Gastroesophageal sphincter (tissue), 3 donors: Measurements from ENCODE around the gene TAS2R1.

Experiments used
- EP300 ChIP-seq: sonication (generic); formaldehyde crosslinking; IDR thresholded peaks from one replicate; pipeline ENCODE4 v1.6.1; 2017; ENCODE audit warnings: antibody characterized with exemption, mild to moderate bottlenecking
- POLR2A ChIP-seq, 2 donors: fragments of 450-650 bp; IDR thresholded peaks; one replicate each; pipeline ENCODE4 v1.6.1; 2017; ENCODE audit warnings: antibody characterized with exemption in 2 of 2, mild to moderate bottlenecking in 2 of 2, moderate library complexity in 1 of 2
- POLR2AphosphoS5 ChIP-seq: sonication (generic); formaldehyde crosslinking; IDR thresholded peaks from one replicate; pipeline ENCODE4 v1.6.1; 2017; ENCODE audit warnings: antibody characterized with exemption
- TF ChIP-seq, protein P1 (sequence below), 4 experiments: fragments of 200-600 bp in 2 of 4; fragments of 450-650 bp in 2 of 4; sonication (generic) in 1 of 4; IDR thresholded peaks; one replicate each; pipeline ENCODE4 v1.5.1; 2017 to 2019; ENCODE audit warnings: antibody characterized with exemption in 4 of 4, mild to moderate bottlenecking in 2 of 4, moderate library complexity in 2 of 4

DNA sequence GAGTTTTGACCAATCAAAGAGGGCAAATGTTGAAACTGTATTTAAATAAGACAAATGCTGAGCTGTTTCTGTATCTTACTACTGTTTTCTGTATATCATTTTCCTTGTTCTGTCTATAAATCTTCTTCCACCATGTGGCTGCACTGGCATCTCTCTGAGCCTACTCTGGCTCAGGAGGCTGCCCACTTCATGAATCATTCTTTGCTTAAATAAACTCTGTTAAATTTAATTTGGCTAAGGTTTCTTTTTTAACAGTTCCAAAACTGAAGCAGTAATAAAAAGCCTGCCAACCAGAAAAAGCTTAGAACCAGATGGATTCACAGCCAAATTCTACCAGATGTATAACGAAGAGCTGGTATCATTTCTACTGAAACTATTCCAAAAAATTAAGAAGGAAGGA is 40.2 kb upstream of the TAS2R1 start:
- TF ChIP-seq, protein P1, sequence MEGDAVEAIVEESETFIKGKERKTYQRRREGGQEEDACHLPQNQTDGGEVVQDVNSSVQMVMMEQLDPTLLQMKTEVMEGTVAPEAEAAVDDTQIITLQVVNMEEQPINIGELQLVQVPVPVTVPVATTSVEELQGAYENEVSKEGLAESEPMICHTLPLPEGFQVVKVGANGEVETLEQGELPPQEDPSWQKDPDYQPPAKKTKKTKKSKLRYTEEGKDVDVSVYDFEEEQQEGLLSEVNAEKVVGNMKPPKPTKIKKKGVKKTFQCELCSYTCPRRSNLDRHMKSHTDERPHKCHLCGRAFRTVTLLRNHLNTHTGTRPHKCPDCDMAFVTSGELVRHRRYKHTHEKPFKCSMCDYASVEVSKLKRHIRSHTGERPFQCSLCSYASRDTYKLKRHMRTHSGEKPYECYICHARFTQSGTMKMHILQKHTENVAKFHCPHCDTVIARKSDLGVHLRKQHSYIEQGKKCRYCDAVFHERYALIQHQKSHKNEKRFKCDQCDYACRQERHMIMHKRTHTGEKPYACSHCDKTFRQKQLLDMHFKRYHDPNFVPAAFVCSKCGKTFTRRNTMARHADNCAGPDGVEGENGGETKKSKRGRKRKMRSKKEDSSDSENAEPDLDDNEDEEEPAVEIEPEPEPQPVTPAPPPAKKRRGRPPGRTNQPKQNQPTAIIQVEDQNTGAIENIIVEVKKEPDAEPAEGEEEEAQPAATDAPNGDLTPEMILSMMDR (IDR thresholded peaks at IDR 0.05): no peak
- no peak for TF ChIP-seq POLR2A (IDR thresholded peaks at IDR 0.05)
- TF ChIP-seq EP300: no peak
- no peak for TF ChIP-seq POLR2AphosphoS5
